C4-2B (cell line): ENCODE measurements around the gene SRRD.

Source experiments
- ZFX ChIP-seq: fragments of 450-650 bp; IDR thresholded peaks from 2 replicates; pipeline ENCODE4 v1.6.1; 2017
- TF ChIP-seq, protein P1 (sequence below): fragments of 450-650 bp; conservative IDR thresholded peaks from 2 replicates; pipeline ENCODE4 v1.5.1; 2017; ENCODE audit warnings: mild to moderate bottlenecking

DNA sequence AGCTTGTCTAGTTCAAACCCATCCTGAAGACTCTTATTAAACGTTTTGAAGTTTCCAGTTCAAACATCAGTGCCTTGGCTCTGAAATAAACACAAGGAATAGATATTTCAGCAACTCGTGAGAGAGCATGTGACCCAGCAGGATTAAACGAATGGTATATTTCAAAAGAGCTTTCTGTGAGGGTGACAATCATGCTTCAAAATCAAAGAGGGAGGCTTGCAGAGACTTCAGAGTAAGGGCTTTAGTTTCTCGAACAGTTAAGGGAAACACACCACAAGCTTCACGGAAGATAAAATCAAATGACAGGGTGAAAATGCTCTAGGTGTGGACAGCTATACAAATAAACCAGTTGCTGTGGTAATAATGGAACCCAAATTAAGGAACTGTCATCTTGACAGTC, 1.5 kb upstream of the SRRD start:
- TF ChIP-seq, protein P1, sequence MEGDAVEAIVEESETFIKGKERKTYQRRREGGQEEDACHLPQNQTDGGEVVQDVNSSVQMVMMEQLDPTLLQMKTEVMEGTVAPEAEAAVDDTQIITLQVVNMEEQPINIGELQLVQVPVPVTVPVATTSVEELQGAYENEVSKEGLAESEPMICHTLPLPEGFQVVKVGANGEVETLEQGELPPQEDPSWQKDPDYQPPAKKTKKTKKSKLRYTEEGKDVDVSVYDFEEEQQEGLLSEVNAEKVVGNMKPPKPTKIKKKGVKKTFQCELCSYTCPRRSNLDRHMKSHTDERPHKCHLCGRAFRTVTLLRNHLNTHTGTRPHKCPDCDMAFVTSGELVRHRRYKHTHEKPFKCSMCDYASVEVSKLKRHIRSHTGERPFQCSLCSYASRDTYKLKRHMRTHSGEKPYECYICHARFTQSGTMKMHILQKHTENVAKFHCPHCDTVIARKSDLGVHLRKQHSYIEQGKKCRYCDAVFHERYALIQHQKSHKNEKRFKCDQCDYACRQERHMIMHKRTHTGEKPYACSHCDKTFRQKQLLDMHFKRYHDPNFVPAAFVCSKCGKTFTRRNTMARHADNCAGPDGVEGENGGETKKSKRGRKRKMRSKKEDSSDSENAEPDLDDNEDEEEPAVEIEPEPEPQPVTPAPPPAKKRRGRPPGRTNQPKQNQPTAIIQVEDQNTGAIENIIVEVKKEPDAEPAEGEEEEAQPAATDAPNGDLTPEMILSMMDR, result no peak
- TF ChIP-seq ZFX, result no peak
